OCI-M2 (cell line): ENCODE data around the gene PNRC2.
"Not testable (repeated sequence)": the region's sequence is repeated elsewhere in the genome, so short reads cannot be mapped to it uniquely, and the experiment has no call there.

Experiments used
- DNase-seq: peaks from one replicate; lab custom pipeline; 2025; ENCODE audit not compliant: unreplicated experiment; lab: John Stamatoyannopoulos, UW

The PNRC2 gene

DNA sequence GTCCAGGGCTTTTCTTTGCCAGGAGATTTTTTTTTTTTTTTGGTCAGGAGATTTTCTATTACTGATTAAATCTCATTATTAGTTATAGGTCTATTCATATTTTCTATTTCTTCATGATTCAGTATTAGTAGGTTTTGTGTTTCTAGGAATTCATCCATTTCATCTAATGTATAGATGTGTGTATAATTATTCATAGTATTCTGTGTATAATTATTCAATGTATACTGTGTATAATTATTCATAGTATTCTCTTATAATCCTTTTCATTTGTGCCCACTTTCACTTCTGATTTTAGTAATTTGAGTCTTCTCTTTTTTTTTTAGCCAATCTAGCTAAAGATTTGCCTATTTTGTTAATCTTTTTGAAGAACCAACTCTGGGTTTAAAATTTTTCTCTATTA is 12.3 kb upstream of the PNRC2 start:
- DNase-seq: no peak

DNA sequence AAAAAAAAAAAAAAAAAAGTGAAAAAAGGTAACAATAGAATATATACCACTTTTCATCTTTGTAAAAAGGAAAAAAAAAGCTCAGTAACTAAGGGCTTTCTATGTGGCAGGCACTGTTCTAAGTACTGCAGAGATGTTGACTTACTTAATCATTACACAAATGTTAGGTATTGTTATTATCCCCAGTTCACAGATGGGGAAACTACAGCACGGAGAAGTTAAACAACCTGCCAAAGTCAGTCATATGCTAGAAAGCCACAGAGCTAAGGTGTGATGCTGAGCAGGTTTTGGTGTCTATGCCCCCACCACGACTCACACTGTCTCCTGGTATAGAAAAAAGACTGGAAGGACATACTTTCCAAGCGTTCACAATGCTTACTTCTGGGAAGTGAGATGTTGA is 6.6 kb upstream of the PNRC2 start:
- DNase-seq: no peak

DNA sequence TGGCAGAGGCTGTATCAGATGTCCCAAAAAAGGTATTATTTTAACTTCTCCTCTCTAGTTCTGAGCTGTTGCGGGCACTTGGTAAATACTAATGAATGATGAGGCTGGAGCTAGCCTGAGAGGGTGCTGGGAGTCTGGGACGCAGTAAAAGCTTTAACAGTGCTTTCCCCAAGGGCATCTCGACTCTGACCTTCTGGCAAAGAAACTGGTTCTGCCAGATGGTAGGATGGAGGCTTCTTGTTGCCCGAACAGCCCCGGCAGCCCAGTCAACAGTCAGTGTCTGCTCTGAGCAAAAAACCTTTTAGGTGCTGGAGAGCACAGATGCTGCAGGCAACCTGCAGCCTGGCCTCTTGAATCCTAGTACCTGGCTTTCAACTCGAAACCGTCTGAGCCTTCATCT is 2.5 kb upstream of the PNRC2 start:
- DNase-seq: no peak

DNA sequence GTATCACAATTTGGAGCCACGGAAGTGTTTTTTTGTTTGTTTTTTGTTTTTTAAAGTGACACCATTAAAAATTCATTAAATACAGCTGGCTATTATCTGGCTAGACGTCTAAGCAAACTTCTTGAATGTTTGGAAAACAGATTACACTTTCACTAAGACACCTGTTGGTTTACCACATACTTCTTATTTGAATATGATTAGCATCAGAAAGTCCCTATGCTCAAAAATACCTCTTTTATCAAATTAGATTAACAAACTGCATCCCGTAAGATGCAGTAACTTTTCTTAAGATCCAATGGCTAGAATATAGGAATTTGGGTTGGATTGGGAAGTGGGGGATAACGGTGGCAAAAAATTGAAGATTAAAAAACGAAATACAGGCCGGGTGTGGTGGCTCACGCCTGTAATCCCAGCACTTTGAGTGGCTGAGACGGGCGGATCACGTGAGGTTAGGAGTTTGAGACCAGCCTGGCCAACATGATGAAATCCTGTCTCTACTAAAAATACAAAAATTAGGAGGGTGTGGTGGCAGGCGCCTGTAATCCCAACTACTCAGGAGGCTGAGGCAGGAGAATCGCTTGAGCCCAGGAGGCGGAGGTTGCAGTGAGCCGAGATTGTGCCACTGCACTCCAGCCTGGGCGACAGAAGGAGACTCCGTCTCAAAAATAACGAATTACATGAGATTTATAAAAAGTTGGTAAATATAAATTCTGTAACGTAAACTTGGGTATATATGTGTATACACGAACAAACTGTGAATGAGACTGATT is 1.4 kb upstream of the PNRC2 start:
- DNase-seq: not testable (repeated sequence)

DNA sequence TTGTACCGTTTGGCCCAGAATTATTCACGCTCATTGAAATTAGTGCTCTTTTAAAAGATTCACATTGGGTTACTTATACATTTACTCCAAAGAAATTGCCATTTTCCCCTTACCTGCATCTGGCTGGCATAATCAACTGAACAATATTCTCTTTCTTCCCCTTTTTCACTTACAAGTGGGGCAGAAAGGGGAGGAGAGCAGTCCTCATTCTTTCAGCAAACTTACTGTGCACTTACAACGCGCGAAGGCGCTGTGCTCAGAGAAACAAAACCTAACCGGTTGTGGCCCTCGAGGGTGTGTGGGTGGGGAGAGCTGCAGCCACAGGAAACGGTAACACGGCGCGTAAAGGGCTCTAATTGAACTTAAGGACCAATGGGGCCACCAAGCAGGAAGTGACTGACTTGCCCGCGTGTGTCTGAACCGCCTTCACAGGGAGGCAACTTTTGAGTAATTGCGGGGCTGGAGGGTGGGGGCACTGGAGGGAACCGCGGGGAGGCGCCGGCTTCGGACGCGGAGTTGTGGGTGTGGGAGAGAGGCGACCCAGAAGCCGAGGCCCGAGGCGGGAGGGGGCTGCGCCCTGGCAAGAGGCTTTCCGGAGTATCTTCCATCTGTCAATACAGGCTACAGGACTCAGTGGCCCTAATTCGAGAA is 693 bp upstream of the PNRC2 start:
- peak; percentile 43 for DNase-seq

DNA sequence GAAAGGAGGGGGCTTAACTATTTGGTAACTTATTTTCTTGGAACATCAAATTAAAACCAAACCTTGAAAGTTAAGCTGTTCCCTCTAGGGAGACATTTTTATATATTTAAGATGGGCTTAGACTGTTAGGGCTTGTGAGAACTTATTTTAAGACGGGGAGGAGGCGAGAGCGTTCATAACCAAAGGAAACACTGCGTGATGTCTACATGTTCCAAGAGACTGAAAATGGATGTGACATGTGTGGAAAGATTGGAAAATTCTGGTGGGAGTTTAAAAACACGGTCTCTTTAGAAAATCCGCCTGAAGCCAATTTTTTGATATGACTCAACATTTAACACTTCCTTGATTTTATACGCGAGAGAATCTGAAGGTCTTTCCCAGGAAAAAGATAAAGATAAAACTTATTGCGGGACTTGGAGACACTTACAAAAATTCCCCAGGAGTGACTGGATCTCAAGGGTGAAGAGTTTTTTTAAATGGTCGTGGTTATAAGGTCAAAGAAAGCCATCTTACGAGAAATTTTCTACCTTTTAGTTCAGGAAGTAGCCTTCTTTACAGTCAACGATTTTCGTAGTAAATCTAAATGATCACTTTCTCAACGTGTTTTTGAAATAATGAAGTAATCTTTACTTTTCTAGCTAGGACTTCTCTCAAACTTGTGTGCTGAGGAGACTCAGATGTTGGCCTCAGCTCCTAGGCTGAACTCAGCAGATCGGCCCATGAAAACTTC is 828 bp downstream of the PNRC2 start:
- DNase-seq: no peak

DNA sequence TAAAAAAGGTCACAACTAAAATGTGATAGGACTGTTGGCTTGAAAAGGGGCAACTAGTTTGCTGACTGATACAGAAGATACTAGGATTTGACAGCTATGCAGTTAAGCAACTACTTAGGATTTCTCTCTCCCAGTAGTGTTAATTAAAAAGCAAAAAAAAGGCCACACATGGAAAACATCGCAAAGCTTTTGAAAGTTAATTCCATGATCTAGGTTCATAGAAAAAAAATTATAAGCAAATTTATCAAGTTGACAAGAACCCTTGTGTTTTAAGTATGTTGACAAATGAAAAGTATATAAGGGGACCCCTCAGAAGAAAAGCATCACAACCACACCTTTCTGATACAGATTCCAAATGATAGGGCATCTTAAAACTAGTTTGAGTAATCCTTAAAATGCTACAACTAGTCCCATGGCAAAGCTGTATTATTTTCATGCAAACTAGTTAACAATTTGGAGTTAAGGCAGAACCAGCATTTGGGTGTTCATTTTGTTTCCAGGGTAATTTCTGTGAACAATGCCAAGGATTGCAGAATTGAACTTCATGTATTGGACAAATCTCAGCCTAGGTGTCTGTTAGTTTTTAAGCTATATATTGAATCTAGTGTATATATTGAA is 4.1 kb downstream of the PNRC2 start:
- DNase-seq: no peak

DNA sequence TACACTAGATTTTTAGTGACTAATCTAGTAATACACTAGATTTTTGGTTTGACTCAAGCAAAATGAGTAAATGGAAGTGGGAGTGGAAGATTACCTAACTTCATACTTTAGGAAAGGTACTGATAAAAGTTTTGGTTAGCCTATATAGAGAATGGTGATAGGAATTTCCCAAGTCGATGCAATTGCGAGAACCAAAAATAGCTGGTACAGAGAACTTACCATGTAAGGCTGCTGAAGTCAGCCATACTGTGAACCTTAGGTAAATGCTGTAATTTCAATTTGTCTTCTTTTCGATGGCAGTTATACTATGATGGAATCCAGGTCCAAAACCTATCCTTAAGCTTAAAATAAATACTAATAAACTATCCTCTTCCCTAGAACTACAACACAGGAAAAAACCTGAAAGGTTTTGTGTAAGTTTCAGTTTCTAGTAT is 4.6 kb downstream of the PNRC2 start:
- no peak for DNase-seq

DNA sequence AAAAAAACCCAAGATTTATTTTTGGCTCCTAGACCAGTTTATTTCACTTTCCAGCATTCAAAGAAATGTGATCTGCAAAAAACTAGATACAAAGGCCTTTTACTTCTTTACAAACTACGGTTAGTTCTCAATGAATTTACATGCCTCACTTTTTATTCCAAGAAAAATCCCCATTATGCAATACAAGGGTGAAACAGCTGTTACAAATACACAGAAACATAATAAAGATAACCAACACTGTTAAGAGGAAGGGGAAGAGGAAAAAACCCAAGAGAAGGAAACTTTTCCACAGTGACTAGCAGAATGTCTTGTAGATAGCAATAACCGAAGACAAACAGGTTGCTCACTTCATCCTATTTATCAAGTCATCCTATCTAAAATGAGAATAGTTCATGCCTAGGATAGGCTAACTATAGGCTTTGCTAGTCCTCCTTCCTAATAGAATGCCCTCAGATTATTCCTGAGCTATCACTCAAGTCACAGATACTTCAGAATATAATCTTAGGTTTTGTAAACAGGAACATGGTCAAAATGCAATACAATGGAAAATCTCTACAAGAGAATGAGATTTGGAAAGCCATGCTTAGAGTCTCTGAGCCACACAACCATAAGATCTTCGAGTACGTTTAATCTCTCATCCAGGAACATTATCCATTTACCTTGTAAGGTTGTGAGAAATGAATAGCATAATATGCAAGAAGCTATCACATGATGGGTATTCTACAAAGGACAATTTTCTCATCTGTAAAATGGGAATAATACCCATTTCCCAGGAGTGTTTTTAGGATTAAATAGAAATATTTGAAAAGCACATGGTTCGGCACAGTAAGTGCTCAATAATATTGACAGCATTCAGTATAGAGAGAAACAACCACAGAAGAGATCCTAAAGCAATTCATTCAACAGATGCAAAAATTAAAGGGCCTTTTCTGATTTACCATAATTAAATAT is 5.4 kb downstream of the PNRC2 start:
- no peak for DNase-seq

DNA sequence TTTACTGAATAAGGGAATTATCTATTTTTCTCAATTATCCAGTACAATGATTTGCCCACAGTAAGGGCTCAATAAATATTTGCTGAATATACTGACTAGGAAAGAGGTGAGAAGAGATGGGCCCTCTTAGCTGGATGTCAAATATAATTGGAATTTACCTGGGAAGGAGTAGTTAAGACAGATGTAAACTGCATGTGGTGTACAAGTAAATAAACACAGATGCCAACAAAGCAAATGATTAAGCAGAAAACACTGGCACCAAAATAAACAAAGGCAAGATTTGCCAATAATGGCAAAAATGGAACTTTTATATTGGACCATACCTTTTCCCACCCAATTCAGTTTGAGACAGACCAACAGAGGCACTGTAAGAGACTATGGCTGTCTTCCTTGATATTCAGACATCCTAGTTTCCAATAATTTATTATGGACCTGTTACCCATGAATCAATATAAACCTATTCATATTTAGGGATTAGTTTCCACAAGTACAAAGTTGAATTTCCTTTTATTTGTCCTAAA is 7.4 kb downstream of the PNRC2 start:
- no peak for DNase-seq

DNA sequence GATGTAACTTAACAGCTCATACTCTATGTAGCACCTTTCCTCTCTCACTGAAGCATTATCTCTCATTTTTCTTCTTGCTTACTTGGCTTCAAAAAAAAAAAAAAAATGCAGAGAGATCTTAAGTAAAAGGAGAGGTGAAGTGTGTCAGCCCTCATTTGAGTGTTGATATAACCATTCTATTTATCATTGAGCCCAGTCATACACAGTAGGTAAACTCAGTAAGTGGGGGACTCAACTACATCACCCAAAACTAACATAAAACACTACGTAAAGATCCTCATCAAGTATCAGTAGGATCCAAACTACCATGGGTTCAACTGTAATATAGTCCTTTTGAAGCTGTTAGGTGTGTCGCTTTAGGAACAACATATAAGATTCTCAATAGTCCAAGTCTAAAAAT is 8.2 kb downstream of the PNRC2 start:
- DNase-seq: no peak

DNA sequence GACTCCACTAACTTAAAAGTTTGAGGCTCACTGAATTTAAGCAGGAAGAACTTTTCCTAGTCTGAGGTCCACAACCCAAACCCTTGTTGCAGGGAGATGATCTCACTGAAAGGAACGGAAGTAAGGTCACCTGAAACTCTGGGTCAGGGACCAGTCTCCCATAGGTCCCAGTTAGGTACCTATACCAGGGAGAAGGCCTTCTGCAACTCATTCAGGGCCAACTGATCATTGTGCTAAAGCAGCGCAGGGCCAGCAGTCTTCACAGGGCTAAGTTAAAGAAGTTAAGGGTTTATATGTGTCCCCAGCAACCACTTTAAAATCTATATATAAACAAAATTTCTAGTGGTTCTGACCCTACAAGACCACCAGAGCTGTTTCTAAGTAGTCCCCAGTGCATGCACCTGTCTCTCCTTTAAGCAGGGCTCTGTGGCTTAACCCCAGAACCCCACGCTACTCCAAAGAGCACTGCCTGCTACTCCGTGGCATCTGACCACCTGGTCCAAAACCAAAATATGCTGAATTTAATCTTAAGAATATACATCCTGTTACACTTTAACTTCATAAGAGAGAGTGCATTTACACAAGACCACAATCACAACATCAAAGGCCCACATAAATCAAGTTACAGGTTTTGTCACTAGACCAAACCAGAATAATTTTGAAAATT is 17.7 kb downstream of the PNRC2 start:
- DNase-seq: no peak

DNA sequence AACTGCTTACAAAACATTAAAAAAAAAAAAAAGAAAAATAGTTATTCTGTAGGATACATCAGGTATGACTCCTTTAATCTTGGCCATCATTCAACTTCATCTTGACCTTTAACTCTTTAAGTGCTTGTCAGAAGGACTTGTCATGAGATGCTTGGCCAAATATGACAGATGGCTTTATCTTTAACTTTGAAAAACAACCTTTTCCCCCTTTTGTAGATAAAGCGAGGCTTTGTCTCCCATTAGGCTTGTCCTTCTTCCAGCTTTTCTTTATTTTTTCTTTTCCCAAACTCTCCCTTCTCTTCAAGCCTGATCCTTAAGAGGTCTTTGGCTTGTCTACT is 18.2 kb downstream of the PNRC2 start:
- no peak for DNase-seq

DNA sequence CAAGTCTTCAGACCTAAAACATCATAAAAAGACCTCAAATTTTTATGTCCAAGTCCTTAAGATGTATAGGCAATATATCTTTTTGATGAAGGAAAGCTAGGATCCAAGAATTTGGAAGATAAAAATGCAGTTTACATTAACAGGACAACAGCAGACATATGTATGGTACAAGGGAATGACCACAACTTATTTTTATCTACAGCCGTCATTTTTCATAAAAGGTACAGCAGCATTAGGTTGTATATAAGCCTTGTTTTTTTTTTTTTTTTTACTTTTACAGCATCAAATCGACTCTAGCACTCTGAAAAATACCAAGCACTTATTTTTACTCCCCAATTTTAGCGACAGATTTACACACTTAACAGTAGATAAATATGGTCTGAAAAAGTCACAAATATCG is 19.2 kb downstream of the PNRC2 start:
- no peak for DNase-seq

DNA sequence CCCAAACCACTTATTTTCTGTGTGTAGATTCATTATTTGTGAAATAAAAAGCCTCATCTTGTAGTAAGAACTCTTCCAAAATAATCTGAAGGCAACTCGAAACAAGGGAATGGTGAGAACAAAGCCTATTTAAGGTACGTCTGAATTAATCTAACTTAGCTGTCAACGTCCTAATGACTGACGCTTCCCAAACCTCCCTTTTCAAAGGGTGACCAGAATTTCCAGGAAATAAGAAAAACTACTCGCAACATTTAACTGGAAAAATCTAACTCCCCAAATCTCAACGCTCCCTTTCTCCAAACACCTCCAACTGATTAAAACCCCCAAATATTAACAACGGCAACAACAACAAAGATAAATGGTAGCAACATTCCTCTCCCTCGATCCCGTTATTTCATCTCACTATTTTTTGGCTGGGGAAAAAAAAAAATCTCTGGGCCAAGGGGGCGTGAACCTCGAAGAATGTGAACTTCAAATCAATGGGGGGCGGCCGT is 19.8 kb downstream of the PNRC2 start:
- no peak for DNase-seq

DNA sequence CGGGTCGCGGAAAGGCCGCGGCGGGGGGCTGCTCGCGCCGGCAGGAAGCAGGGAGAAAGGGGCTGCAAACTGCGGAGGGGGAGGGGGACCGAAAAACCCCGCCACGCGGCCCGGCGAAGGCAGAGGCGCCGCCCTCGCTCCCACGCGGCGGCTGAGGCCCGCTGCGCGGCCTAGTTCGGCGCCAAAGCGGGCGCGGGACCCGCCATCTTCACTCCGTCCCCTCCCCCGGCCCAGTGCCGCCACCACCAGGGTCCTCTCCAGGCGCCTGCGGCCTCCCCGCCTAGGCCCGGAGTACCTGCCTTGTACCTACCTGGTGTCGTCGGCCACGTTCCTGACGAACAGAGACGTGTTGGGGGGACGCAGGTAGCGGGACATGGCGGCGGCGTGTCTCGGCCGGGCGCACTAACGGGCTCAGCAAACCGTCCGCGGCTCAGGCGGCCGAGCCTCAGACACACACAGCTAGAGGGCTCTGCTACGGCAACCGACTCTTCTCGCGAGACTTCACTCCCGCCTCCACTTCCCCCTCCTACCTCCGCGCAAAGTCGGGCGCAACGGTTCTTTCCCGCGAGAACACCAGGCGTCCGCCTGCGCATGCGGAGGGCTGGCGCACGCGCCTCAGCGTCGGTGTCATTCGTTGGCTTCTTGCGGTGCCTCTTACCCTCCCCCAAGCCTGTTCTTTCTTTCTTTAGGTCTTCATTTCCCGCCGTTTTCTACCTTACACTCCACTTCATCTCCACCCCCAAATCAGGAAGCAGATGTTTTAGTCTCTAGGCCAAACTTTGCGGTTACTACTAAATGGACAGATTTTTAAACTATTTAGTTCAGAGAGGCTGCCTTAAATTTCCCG is 20.5 kb downstream of the PNRC2 start, which contains the start of gene SRSF10:
Gene SRSF10 (minus strand): TSS at position 447 of the 847 bp plus-strand sequence. CDS start 72 bp downstream, at position 375.
- peak; percentile 79 for DNase-seq

DNA sequence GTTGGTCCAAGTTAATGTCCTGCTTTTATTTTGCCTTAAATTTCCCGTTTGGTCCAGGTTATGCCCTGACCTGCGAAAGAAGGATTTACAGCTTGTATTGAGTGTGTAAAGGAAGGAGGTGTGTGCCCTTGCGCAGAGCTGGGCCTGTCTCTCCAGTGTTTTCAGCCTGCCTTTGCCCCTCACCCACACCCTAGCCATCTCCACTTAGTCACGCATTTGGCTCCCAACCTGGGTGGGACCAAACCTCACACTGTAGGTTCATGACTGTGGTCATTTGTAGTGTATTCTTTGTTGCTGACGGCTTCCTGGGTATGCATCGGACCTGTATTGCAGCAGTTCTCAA is 21.1 kb downstream of the PNRC2 start:
- DNase-seq: no peak

DNA sequence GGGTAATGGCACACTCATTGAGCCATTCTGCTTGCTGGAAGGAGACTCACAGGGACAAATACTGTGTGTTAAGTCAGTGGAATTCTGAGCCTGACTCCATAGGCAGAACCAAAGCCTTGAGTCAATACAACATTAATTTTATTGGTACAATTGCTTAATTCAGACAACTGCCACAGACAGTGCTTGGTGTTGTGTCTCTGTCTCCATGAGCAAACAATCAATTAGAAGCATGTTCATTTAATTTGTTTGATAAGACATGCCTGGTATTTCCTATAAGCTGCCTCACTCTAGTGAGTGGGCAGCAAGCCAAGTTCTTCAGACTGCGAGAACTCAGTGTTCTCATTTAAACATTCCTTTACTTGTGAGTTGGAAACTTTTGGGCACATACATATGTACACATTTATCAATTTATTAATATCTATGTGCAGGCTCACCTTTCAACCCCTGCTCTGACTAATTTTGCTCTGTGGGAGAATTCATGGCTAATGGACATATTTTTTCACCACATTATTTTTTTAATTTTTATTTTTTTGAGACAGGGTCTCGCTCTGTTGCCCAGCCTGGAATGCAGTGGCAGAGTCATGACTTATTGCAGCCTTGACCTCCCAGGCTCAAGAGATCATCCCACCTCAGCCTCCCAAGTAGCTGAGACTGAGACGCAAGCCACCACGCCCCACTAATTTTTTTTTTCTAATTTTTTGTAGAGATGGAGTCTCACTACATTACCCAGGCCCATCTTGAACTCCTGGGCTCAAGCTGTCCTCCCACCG is 25.0 kb downstream of the PNRC2 start:
- DNase-seq: no peak
